Measurements from ENCODE around the gene PAK6.

The PAK6 gene

GRCh38 chr15:40293905-40294895, 55.3 kb downstream of the PAK6 start:
- DNase-seq = no peak

- DNase-seq = no peak
These were observed 56.4 kb downstream of the PAK6 start for GRCh38 chr15:40295297-40295696.

- DNase-seq = no peak
These were observed 57.2 kb downstream of the PAK6 start for GRCh38 chr15:40295877-40296560.

GRCh38 chr15:40296561-40297230, 57.8 kb downstream of the PAK6 start:
- DNase-seq = no peak

DNA sequence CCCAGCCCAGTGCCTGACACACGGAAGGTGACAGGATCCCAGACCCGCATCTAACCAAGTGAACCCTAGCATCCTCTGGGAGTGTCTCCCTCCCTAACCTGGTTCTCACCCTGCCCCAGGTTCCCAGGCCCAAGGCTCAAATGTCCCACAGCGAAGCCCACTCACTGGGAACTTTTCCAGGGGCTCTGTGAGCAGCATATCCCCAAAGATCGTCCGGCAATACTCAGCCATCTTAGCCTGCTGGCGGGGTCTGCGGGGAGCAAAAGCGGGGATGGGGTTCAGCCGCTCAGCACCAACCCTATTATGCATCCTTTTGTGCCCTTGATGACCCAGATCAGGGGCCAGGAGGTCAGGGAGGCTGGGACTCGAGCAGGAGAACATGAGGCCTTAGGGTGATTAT, 58.5 kb downstream of the PAK6 start:
- DNase-seq = no peak

- no peak for DNase-seq
These were observed 59.5 kb downstream of the PAK6 start for GRCh38 chr15:40298216-40298935.

DNA sequence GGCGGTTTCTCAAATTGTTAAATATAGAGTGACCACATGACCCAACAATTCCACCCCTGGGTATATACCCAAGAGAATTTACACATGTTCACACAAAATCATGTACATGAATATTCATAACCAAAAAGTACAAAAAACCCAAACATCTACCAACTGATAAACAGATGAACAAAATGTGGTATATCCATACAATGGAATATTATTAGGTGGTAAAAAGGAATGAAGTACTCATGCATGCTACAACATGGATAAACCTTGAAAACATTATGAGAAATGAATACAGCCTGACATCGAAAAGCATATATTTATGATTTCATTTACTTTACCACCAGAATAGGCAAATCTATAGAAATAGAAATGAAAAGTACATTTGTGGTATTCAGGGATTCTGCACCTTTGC, 61.5 kb downstream of the PAK6 start:
- DNase-seq = no peak

- DNase-seq = no peak
These were observed 61.9 kb downstream of the PAK6 start for GRCh38 chr15:40300771-40301170.

DNA sequence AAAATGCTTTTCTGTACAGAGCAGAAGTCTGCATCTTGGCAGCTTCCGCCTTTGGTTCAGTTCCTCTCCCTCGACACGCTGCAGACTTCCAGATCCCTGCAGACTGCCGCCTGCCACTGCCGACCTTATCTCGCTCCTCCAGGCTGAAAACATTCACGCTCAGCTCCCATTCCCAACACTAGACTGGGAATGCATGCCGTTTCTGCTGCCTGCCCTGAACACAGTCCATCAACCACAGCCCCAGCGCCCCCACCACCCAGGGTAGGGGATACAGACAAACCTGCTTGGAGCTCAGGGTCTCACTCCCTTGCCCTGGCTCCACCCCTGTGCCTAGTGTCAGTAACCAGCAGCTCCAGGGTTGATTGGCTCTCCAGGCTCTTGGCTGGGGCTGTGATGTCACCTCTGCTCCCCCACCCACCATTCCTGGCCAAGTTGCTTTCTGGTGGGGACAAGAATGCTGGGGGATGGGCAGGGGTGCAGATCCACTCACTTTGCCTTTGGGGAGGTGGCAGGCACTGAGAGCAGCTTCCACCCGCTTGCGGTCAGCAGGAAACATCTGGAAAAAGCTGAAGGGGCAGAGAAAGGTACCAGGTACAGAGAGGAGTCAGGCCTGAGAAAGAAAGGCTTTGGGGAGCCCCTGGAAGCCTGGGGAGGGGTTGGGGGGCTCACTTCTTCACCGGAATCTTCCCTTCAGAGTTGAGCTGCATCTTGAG, 62.8 kb downstream of the PAK6 start:
- no peak for DNase-seq

GRCh38 chr15:40302288-40302886, 63.5 kb downstream of the PAK6 start:
- DNase-seq = no peak

GRCh38 chr15:40302981-40303380, 64.1 kb downstream of the PAK6 start:
- no peak for DNase-seq

GRCh38 chr15:40303576-40303975, 64.7 kb downstream of the PAK6 start:
- DNase-seq = no peak

- no peak for DNase-seq
These were observed 66.4 kb downstream of the PAK6 start for GRCh38 chr15:40305281-40305680.

GRCh38 chr15:40306371-40306770, 67.5 kb downstream of the PAK6 start:
- no peak for DNase-seq

DNA sequence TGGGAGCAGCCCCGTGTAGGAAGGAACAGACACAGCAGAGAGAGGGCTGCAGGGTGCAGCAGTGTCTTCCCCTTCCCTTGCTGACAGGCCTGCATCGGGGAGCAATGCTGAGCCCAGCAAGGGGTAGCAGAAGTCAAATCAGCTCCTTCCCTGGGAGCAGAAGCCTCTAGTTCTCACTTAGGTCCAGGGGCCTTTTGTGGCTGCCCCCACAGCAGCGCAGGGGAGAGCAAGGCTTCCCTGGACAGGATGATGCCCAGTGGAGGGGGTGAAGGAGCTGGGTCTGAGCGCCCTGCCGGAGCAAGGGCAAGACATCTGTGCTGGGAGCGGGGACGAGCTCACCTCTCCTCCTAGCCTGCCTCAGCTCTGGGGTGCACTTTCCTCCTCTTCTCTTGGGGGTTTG, 68.0 kb downstream of the PAK6 start:
- no peak for DNase-seq

- DNase-seq = no peak
These were observed 68.8 kb downstream of the PAK6 start, which contains the start of gene PLCB2 for GRCh38 chr15:40307421-40308211. Gene PLCB2 (minus strand): TSS chr15:40307935. CDS start chr15:40307672, 263 bp downstream.

- DNase-seq = no peak
These were observed 70.5 kb downstream of the PAK6 start for GRCh38 chr15:40309344-40309862.

GRCh38 chr15:40310001-40310959, 71.4 kb downstream of the PAK6 start:
- no peak for DNase-seq

DNA sequence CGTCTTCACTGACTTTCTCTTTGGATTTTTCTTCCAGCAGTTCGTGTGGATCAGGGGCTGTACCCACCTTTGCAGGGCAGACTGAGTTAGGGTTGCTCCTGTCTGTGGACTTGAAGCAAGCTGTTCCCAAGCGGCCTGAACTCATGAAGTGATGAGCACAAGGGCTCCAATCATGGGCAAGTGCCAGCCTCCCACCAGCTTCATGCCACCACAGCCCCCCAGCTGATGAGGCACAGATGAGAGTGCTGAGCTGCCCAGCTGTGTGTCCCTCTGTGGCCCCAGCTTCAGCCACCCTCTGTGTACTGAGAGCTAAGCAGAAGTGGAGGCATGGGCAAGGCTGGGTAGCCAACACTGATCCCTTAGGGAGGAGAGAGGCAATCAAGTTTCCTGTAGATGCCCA, 72.1 kb downstream of the PAK6 start:
- DNase-seq = no peak

Data from fibroblast of skin of abdomen (primary cell).